ENCODE data around the gene ATP9A. TPM values are rescaled to one million over a fixed set of nuclear protein-coding genes. Genes with fewer than 3 reads are reported as not detected.

ATP9A gene
- total RNA-seq, 1 experiment from 2014 or later, result 16.8 TPM

DNA sequence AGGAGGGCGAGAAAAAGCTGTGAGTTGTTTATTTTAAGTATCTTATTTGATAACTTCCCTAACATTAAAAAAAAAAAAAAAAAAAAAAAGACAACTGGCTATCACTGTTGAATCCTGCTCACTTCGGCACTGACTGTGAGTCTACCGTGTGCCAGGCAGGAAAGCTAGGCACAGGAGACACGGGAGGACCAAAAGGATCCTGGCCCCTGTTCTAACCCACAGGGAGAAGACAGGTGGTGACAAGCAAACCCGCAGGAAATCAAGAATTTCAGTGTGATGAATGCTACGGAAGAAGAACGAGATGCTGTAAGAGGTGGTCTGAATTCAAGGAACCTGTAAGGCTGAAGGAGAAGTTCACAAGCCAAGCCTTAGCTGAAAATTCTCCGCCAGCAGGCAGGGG lies 130.9 kb downstream of the ATP9A start (continued):
- TF ChIP-seq ZNF274 (IDR thresholded peaks at IDR 0.05; ENCODE audit: low read depth, low read length) (no peak), TCF7L2 (IDR thresholded peaks at IDR 0.05; ENCODE audit: borderline replicate concordance, extremely low read depth, insufficient read depth, insufficient read length) (no peak), SRF (IDR thresholded peaks at IDR 0.05; ENCODE audit: low read depth) (no peak), SP1 (IDR thresholded peaks at IDR 0.05; ENCODE audit: low read depth) (no peak), EZH2phosphoT487 (IDR thresholded peaks at IDR 0.05; ENCODE audit: borderline replicate concordance) (no peak), POLR2A (IDR thresholded peaks at IDR 0.05; ENCODE audit: borderline replicate concordance, extremely low read depth, insufficient read depth, insufficient read length) (no peak), SIN3A (IDR thresholded peaks at IDR 0.05; ENCODE audit: low read depth) (no peak), EGR1 (IDR thresholded peaks at IDR 0.05; ENCODE audit: low read depth) (no peak), POLR2AphosphoS5 (IDR thresholded peaks at IDR 0.05; ENCODE audit: low read depth, low read length) (no peak), EZH2 (IDR thresholded peaks at IDR 0.05) (no peak)
- TF ChIP-seq, protein P1, sequence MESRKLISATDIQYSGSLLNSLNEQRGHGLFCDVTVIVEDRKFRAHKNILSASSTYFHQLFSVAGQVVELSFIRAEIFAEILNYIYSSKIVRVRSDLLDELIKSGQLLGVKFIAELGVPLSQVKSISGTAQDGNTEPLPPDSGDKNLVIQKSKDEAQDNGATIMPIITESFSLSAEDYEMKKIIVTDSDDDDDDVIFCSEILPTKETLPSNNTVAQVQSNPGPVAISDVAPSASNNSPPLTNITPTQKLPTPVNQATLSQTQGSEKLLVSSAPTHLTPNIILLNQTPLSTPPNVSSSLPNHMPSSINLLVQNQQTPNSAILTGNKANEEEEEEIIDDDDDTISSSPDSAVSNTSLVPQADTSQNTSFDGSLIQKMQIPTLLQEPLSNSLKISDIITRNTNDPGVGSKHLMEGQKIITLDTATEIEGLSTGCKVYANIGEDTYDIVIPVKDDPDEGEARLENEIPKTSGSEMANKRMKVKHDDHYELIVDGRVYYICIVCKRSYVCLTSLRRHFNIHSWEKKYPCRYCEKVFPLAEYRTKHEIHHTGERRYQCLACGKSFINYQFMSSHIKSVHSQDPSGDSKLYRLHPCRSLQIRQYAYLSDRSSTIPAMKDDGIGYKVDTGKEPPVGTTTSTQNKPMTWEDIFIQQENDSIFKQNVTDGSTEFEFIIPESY (IDR thresholded peaks at IDR 0.05; ENCODE audit: extremely low read depth, insufficient replicate concordance, low read length), result no peak

GRCh38 chr20:51636123-51636522 lies 132.1 kb downstream of the ATP9A start:
- peak overlapping the region; percentile 23 for H3K9ac ChIP-seq (ENCODE audit: low read length)
- POLR2A ChIA-PET, result no interaction called here

More at GRCh38 chr20:51636123-51636522, 132.1 kb downstream of the ATP9A start:
- ChIA-PET CTCF (no interaction called here), RAD21 (ENCODE audit: low non-redundant PET in 1 of 2, low total read pairs in 2 of 2, uncharacterized antibody in 2 of 2, unreplicated experiment in 2 of 2) (no interaction called here)
- no peak overlapping the region for H2AFZ ChIP-seq (ENCODE audit: low read depth, low read length, poor library complexity, severe bottlenecking)
- ATAC-seq (peak; percentile 43; the same call in 1 of the 2 replicates), DNase-seq (ENCODE audit: low read depth, low spot score) (peak; percentile 51)
- no peaks in the 10 kb centered on the region for H3K36me3 ChIP-seq (ENCODE audit: control insufficient read depth in 1 of 2, insufficient read depth in 2 of 2, low read length in 2 of 2)
- no peak overlapping the region for H3K4me3 ChIP-seq (replicated peaks in 1 of 2; ENCODE audit: low read depth in 1 of 2, low read length in 2 of 2)
- H3K27ac ChIP-seq (ENCODE audit: low read depth, low read length), result no peak overlapping the region
- H3K4me2 ChIP-seq (ENCODE audit: low read length), result peak overlapping the region; percentile 47
- TF ChIP-seq RAD21 (IDR thresholded peaks at IDR 0.05; ENCODE audit: low read depth) (peak; percentile 41; the same call in 1 of the 2 replicates), FOSL1 (IDR thresholded peaks at IDR 0.05; ENCODE audit: low read depth) (peak; percentile 42; the same call in 1 of the 2 replicates), CTCF (IDR thresholded peaks at IDR 0.05 in 2 of 3, conservative IDR thresholded peaks at IDR 0.05 in 1 of 3; ENCODE audit: borderline replicate concordance in 1 of 3, insufficient read depth in 1 of 3, low read depth in 2 of 3, low read length in 2 of 3) (no peak), JUND (IDR thresholded peaks at IDR 0.05) (peak; percentile 34; the same call in 1 of the 2 replicates), ELF1 (IDR thresholded peaks at IDR 0.05; ENCODE audit: borderline replicate concordance, low read depth) (no peak)
- no peaks in the 10 kb centered on the region for H3K9me2 ChIP-seq (ENCODE audit: insufficient read depth)
- no TSS peak for BruUV-seq (replicated peaks)
- intact Hi-C loops (cut with micrococcal nuclease), result no loop called here
- no peaks in the 10 kb centered on the region for H4K20me1 ChIP-seq (ENCODE audit: insufficient read depth)
- no peaks in the 10 kb centered on the region for H3K27me3 ChIP-seq (ENCODE audit: insufficient read depth, low read length)
- H3K79me2 ChIP-seq (ENCODE audit: insufficient read depth, low read length), result no peaks in the 10 kb centered on the region
- H3K9me3 ChIP-seq (ENCODE audit: control insufficient read depth in 1 of 2, insufficient read depth in 1 of 2, low read depth in 1 of 2, low read length in 2 of 2), result no peaks in the 10 kb centered on the region
- peaks cover 40 to 74% of the 10 kb centered on the region in 2 experiments for H3K4me1 ChIP-seq (ENCODE audit: control insufficient read depth in 1 of 2, insufficient read depth in 2 of 2, low read length in 2 of 2)

All from HCT116 (cell line).